Measurements from ENCODE around the gene PDE4B.
A peak's percentile ranks its signal among the peaks of the same experiment; 100 is the strongest.
"Not testable (repeated sequence)": the region's sequence is repeated elsewhere in the genome, so short reads cannot be mapped to it uniquely, and the experiment has no call there.

PDE4B gene

GRCh38 chr1:66402194-66402593, 609.5 kb downstream of the PDE4B start:
- DNase-seq = peak; percentile 41 to 80

GRCh38 chr1:66403007-66403731, 610.5 kb downstream of the PDE4B start:
- DNase-seq = no peak

DNA sequence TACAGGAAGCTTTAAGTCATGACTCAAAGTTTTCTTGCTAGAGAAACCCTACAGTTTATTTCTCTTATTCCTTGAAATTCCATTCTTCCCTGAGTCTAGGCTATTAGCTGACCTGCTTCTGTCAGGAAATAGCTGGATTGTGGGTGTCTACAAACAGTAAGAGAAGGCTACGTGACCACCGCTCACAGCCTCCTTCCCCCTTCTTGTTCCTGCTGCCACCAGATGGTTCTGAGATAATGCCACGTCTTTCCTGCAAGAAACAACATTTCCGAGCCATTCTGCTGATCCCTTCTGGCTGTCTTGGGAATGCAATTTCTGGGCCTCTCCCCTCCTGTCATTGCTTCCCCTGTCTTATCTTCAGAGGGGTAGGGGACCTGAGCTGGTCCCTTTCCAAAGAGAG, 612.4 kb downstream of the PDE4B start:
- DNase-seq = no peak

- DNase-seq = not testable (repeated sequence)
Observed at GRCh38 chr1:66411449-66411848, 618.8 kb downstream of the PDE4B start.

DNA sequence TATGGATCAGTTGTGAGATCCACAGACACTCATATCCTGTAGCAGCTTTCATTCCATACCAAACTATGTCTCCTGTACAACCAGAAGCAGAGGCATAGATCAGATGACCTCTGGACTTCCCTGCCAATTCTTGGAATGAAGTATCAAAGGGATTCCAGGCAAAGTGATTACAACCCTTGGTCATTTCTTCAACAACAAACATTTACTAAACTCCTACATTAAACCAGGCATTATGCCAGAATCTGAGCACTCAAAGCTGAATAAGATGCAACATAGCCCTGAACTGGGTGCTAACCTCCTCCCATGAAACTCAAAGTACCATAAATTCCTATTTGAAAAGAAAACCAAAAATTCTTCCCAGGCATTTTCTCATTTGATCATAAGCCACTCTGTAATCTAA, 620.0 kb downstream of the PDE4B start:
- no peak for DNase-seq

DNA sequence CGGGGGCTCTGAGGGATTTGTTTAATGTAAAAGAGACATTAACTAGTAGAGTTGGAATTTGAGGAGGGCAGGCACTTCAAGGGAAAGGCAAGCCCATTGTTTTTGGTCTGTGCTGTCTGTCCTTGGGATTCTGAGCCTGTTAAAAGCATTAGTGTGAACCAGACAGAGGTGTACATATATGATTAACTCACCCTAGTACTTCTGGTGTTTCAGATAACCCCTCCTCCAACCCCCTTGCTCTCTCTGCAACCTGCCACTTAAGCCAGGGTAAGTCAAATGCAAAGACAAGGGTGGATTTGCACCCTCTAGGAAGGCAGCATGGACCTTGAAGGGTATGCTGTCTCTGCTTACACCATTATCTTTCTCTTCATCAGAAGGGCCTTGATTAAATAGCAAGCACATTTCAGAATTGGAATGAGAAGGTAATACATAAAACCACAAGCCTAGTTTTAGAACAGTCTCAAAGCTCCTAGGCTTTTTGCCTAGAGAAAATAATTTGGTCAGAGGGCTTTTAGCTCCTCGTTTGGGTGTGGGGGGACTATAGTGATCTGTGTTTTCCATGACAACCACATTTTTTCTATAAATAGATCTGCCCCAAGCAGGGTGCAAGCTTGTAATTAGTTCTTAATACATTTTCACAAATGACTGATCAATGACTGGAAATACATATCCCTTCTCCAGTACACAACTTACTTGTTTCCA, 620.6 kb downstream of the PDE4B start:
- no peak for DNase-seq

- no peak for DNase-seq
Observed at GRCh38 chr1:66413838-66414175, 621.1 kb downstream of the PDE4B start.

- no peak for DNase-seq
Observed at GRCh38 chr1:66415281-66415680, 622.6 kb downstream of the PDE4B start.

GRCh38 chr1:66415866-66416265, 623.2 kb downstream of the PDE4B start:
- no peak for DNase-seq

DNA sequence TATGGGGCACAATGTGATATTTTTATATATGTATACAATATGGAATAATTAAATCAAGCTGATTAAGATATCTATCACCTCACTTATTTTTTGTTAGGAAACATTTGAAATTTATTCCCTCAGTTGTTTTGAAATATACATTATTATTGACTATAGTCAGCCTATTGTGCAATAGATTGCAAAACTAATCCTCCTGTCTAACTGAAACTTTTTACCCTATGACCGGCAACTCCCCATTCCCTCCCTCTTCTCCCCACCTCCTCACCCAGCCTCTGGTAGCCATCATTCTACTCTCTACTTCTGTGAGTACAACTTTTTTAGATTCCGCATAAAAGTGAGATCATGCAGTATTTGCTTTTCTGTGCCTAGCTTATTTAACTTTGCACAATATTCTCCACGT, 623.6 kb downstream of the PDE4B start:
- DNase-seq = no peak

DNA sequence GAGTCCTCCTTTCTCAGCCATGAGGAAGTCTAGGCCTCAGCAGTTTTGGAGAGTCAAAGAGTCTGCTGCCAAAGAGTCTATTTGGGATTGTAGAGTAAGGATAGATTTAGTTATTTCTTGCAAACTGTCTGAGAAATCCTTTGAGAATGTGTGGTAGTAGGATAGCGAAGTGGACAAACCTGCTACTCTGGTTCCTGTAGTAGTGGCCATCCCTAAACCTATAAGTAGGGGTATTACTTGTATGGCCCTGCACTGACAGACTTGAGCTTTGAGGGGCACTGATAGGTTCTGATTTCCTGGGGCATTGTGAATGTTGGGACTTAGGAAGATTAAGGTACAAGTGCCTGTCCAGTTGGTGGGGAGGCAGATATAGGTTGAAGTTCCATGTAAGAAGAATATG, 625.3 kb downstream of the PDE4B start:
- no peak for DNase-seq

DNA sequence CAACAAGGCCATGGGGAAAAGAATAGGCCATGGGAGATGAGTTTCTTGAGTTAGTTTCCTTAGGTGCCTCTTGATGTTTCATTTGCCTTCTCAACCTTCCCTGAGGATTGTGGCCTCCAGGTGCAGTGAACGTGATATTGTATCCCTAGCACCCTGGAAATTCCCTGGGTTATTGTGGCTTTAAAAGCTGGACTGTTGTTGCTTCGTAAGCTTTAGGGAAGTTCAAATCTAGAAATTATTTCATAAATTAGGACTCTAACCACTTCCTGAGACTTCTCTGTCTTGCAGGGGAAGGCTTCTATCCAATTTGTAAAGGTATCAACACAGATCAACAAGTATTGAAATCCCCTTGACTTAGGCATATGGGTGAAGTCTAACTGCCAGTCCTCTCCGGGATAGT, 627.5 kb downstream of the PDE4B start:
- not testable (repeated sequence) for DNase-seq

- not testable (repeated sequence) for DNase-seq
Observed at GRCh38 chr1:66420906-66421305, 628.2 kb downstream of the PDE4B start.

GRCh38 chr1:66422804-66423203, 630.1 kb downstream of the PDE4B start:
- DNase-seq = no peak
